ENCODE data around the gene NTM. TPM values are rescaled to one million over a fixed set of nuclear protein-coding genes. Genes with fewer than 3 reads are reported as not detected.
A peak's percentile ranks its signal among the peaks of the same experiment; 100 is the strongest.

Gene NTM
- polyA plus RNA-seq, 1 donor from 2014 or later = 39.4 TPM

- Histone ChIP-seq H3K36me3 (ENCODE audit: insufficient read depth, low read length) (no peaks in the 10 kb centered on the region), H3K27ac (ENCODE audit: low read length) (no peak overlapping the region), H4K20me1 (ENCODE audit: insufficient read depth) (no peaks in the 10 kb centered on the region), H3K9me2 (ENCODE audit: insufficient read depth, low read length) (no peaks in the 10 kb centered on the region), H3K79me2 (replicated peaks; ENCODE audit: insufficient read depth, low read length) (no peaks in the 10 kb centered on the region), H2AFZ (ENCODE audit: low read depth, low read length) (no peak overlapping the region), H3K9ac (ENCODE audit: low read length) (no peak overlapping the region), H3K27me3 (ENCODE audit: insufficient read depth, low read depth, low read length) (no peaks in the 10 kb centered on the region), H3K4me3 (ENCODE audit: low read length) (no peak overlapping the region), H3K4me2 (ENCODE audit: low read length) (no peak overlapping the region), H3F3A (ENCODE audit: insufficient read depth, low read length, poor library complexity, severe bottlenecking) (no peaks in the 10 kb centered on the region), H3K9me3 (ENCODE audit: low read length) (no peaks in the 10 kb centered on the region)
- TF ChIP-seq RAD21 (conservative IDR thresholded peaks at IDR 0.05) = no peak
- TF ChIP-seq SMC3 (conservative IDR thresholded peaks at IDR 0.05; ENCODE audit: poor library complexity) = no peak
- no peak for TF ChIP-seq EP300 (conservative IDR thresholded peaks at IDR 0.05; ENCODE audit: poor library complexity, severe bottlenecking)
- no peak for TF ChIP-seq TAF1 (IDR thresholded peaks at IDR 0.05; ENCODE audit: low read depth)
- TF ChIP-seq REST (IDR thresholded peaks at IDR 0.05; ENCODE audit: borderline replicate concordance) = no peak
- no peak for TF ChIP-seq MXI1 (conservative IDR thresholded peaks at IDR 0.05; ENCODE audit: poor library complexity, severe bottlenecking)
- TF ChIP-seq POLR2AphosphoS5 (IDR thresholded peaks at IDR 0.05) = no peak
- no peak for TF ChIP-seq CTCF (IDR thresholded peaks at IDR 0.05; ENCODE audit: poor library complexity, severe bottlenecking)
Observed at GRCh38 chr11:132123854-132124835, 753.7 kb downstream of the NTM start.

GRCh38 chr11:132125988-132126871 is 755.8 kb downstream of the NTM start:
- Histone ChIP-seq H3K4me2 (ENCODE audit: low read length) (peak overlapping the region; percentile 43), H3K27ac (ENCODE audit: low read length) (peak overlapping the region; percentile 64), H3F3A (ENCODE audit: insufficient read depth, low read length, poor library complexity, severe bottlenecking) (no peaks in the 10 kb centered on the region), H2AFZ (ENCODE audit: low read depth, low read length) (no peak overlapping the region), H3K27me3 (ENCODE audit: insufficient read depth, low read depth, low read length) (no peaks in the 10 kb centered on the region), H3K79me2 (replicated peaks; ENCODE audit: insufficient read depth, low read length) (no peaks in the 10 kb centered on the region), H3K36me3 (ENCODE audit: insufficient read depth, low read length) (no peaks in the 10 kb centered on the region), H3K9ac (ENCODE audit: low read length) (peak overlapping the region; percentile 54), H3K9me3 (ENCODE audit: low read length) (no peaks in the 10 kb centered on the region), H4K20me1 (ENCODE audit: insufficient read depth) (no peaks in the 10 kb centered on the region), H3K4me3 (ENCODE audit: low read length) (peak overlapping the region; percentile 49), H3K9me2 (ENCODE audit: insufficient read depth, low read length) (no peaks in the 10 kb centered on the region)
- no peak for TF ChIP-seq CTCF (IDR thresholded peaks at IDR 0.05; ENCODE audit: poor library complexity, severe bottlenecking)
- no peak for TF ChIP-seq EZH2 (IDR thresholded peaks at IDR 0.05; ENCODE audit: borderline replicate concordance, insufficient read depth, low read length, poor library complexity, severe bottlenecking)
- peak; percentile 12 for TF ChIP-seq EP300 (conservative IDR thresholded peaks at IDR 0.05; ENCODE audit: poor library complexity, severe bottlenecking)
- peak; percentile 45 for TF ChIP-seq POLR2AphosphoS5 (IDR thresholded peaks at IDR 0.05)
- TF ChIP-seq REST (IDR thresholded peaks at IDR 0.05; ENCODE audit: borderline replicate concordance) = peak; percentile 34
- peak; percentile 26 for TF ChIP-seq SMC3 (conservative IDR thresholded peaks at IDR 0.05; ENCODE audit: poor library complexity)
- no peak for TF ChIP-seq MXI1 (conservative IDR thresholded peaks at IDR 0.05; ENCODE audit: poor library complexity, severe bottlenecking)
- TF ChIP-seq TAF1 (IDR thresholded peaks at IDR 0.05; ENCODE audit: low read depth) = no peak
- TF ChIP-seq RAD21 (conservative IDR thresholded peaks at IDR 0.05) = no peak

Data from neural cell (in vitro differentiated cells).